Muscle of leg (tissue), 11 donors: ENCODE data around the gene RSPH9. TPM values are rescaled to one million over a fixed set of nuclear protein-coding genes. Genes with fewer than 3 reads are reported as not detected.
A peak's percentile ranks its signal among the peaks of the same experiment; 100 is the strongest.

Experiments used
- DNase-seq: peaks from one replicate; pipeline ENCODE4 v3.0.0; 2013
- H3K27ac ChIP-seq: one replicate; pipeline ENCODE4 v1.5.1; 2013; ENCODE audit warnings: mild to moderate bottlenecking, low read length, control low read depth
- H3K27me3 ChIP-seq: one replicate; pipeline ENCODE4 v1.6.1; 2013; ENCODE audit warnings: low read length; ENCODE audit not compliant: control insufficient read depth, insufficient read depth
- H3K36me3 ChIP-seq: one replicate; pipeline ENCODE4 v1.6.1; 2013; ENCODE audit warnings: low read length; ENCODE audit not compliant: control insufficient read depth, insufficient read depth
- H3K4me1 ChIP-seq: one replicate; pipeline ENCODE4 v1.6.1; 2013; ENCODE audit warnings: low read length; ENCODE audit not compliant: control insufficient read depth, insufficient read depth
- H3K4me3 ChIP-seq: one replicate; pipeline ENCODE4 v1.5.1; 2013; ENCODE audit warnings: low read length, control low read depth
- H3K9me3 ChIP-seq: replicated peaks from 2 replicates; pipeline ENCODE4 v1.6.1; 2013; ENCODE audit warnings: low read depth, low read length; ENCODE audit not compliant: control insufficient read depth
- WGBS: methylation state at CpG from one replicate; pipeline ENCODE4 v1.1.5; 2013; ENCODE audit warnings: missing lambda C conversion rate; ENCODE audit not compliant: insufficient coverage; 5-methylcytosine and 5-hydroxymethylcytosine counted together
- polyA plus RNA-seq, 8 donors: library from polyadenylated mRNA; unstranded; fragments of 120-200 nt; gene quantifications; one replicate each; pipeline versions ENCODE4 v1.2.1 to v1.2.3, GENCODE V29; 2013; ENCODE audit warnings: inconsistent platforms in 1 of 8, low replicate concordance in 1 of 8; ENCODE audit not compliant: insufficient read length in 8 of 8, insufficient read depth in 1 of 8
- total RNA-seq: library from RNA; stranded (reverse); fragments of 120-200 nt; gene quantifications from one replicate; pipeline ENCODE4 v1.2.4, GENCODE V29; 2013

Gene RSPH9
- total and polyA plus RNA-seq, 9 donors, result 0.41 to 1.1 (median 0.78) TPM

- H3K4me1 ChIP-seq, result peaks cover 23% of the 10 kb centered on the region
Observed at GRCh38 chr6:43683708-43684455, 39.0 kb downstream of the RSPH9 start.

DNA sequence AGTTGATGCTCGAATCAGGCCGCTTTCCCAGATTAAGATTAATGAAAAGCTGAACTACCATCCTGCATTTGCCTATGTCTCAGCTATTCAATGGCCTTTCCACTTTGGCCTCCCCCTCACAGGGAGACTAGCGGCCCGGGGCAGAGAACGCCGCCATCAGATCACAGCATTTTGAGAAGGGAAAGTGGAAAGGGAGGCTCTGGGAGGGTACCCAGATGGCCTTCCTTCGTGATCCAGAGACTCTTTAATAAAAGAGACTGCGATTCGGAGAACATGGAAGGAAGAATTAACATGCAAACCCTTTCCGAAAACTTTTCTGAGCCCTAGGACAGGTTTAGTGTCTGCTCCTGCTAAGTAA lies 42.2 kb downstream of the RSPH9 start:
- peak overlapping the region; percentile 71 for H3K27ac ChIP-seq
- peaks cover 3% of the 10 kb centered on the region for H3K27me3 ChIP-seq
- peaks cover 21% of the 10 kb centered on the region for H3K4me1 ChIP-seq
- peak overlapping the region; percentile 82 for H3K4me3 ChIP-seq
- DNase-seq, result no peak
- peaks cover 14% of the 10 kb centered on the region for H3K36me3 ChIP-seq
- no peaks in the 10 kb centered on the region for H3K9me3 ChIP-seq
- 0% methylated on average over 2 of the region's 10 CpGs for WGBS

More at GRCh38 chr6:43683708-43684455, 39.0 kb downstream of the RSPH9 start:
- H3K9me3 ChIP-seq, result no peaks in the 10 kb centered on the region
- H3K36me3 ChIP-seq, result peaks cover 43% of the 10 kb centered on the region
- WGBS, result no CpG with 5 or more reads among the region's 1 CpG
- H3K4me3 ChIP-seq, result no peak overlapping the region
- no peaks in the 10 kb centered on the region for H3K27me3 ChIP-seq
- no peak for DNase-seq
- no peak overlapping the region for H3K27ac ChIP-seq

GRCh38 chr6:43687437-43688347 lies 42.9 kb downstream of the RSPH9 start, which contains the start of gene MRPS18A:
MRPS18A (minus strand) TSS chr6:43687791; CDS start chr6:43687779, 12 bp downstream.
- H3K27me3 ChIP-seq, result peaks cover 3% of the 10 kb centered on the region
- H3K27ac ChIP-seq, result peak within 1 kb of the TSS; percentile 71
- DNase-seq, result peak; percentile 89
- H3K36me3 ChIP-seq, result peaks cover 9% of the 10 kb centered on the region
- H3K4me3 ChIP-seq, result peak within 1 kb of the TSS; percentile 82
- H3K9me3 ChIP-seq, result no peaks in the 10 kb centered on the region
- peaks cover 18% of the 10 kb centered on the region for H3K4me1 ChIP-seq
- 0% methylated on average over 25 of the region's 43 CpGs for WGBS

DNA sequence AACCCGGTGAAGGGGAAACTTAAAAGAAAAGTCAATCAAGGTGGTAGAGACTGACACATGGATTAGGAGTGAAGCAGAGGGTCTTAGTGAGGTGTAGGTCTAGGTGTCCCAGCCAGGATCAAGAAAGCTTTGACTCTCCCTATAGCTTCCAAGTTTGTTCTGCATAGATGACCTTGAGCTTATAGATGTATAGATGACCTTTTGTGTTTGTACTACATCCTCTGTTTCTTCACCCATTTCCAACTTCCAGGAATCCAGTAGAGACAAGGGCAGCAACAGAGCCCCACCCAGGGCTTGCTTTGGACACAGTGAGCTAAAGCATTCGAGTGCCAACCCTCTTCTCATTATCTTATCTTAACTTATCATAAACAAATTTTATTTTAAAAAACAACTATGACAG lies 44.6 kb downstream of the RSPH9 start:
- H3K4me3 ChIP-seq, result no peak overlapping the region
- H3K9me3 ChIP-seq, result no peaks in the 10 kb centered on the region
- 83% methylated on average over 1 of the region's 2 CpGs for WGBS
- no peak overlapping the region for H3K27ac ChIP-seq
- peaks cover 13% of the 10 kb centered on the region for H3K4me1 ChIP-seq
- H3K36me3 ChIP-seq, result peaks cover 3% of the 10 kb centered on the region
- peaks cover 3% of the 10 kb centered on the region for H3K27me3 ChIP-seq
- DNase-seq, result no peak

GRCh38 chr6:43695215-43695966 lies 50.6 kb downstream of the RSPH9 start:
- no peaks in the 10 kb centered on the region for H3K36me3 ChIP-seq
- H3K4me1 ChIP-seq, result peaks cover 46% of the 10 kb centered on the region
- no peaks in the 10 kb centered on the region for H3K27me3 ChIP-seq
- peak; percentile 94 for DNase-seq
- H3K9me3 ChIP-seq, result no peaks in the 10 kb centered on the region
- H3K27ac ChIP-seq, result peak overlapping the region; percentile 91
- WGBS, result 40% methylated on average over 1 of the region's 9 CpGs
- H3K4me3 ChIP-seq, result no peak overlapping the region

DNA sequence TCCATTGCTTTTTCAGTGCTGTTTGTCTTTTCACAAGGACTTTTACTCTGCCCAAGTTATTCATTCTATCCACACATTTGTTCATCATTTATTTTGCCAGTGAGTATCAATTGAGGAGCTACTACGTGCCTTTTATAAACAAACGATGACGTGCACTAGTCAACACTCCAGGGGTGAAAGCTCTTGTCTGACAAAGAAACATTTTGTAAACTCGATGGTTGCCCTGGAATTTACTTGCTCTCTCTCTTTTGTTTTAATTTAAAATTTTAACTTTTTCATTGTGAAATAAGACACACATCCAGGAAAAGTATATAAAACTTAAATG lies 51.1 kb downstream of the RSPH9 start:
- Histone ChIP-seq H3K27ac (peak overlapping the region; percentile 91), H3K4me3 (no peak overlapping the region), H3K27me3 (no peaks in the 10 kb centered on the region), H3K9me3 (no peaks in the 10 kb centered on the region), H3K36me3 (no peaks in the 10 kb centered on the region), H3K4me1 (peaks cover 46% of the 10 kb centered on the region)
- WGBS, result 80% methylated on average over 3 of the region's 4 CpGs
- no peak for DNase-seq

DNA sequence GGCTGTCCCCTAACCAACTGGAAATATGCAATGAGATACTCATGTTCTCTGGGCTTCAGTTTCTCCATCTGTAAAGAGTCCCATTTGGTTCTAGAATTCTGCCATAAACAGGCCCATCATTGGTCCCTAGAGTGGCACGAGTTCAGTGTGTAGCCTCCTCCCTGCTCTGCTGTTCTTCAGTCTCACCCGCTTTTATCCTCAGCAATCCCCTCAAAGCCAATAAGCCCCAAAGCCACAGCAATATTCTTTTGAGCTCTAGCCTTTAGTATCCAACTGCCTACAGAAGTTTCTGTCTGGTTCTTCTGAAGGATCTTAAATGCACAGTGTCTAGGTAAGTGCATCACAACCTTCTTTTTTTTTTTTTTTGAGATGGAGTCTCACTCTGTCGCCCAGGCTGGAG lies 52.6 kb downstream of the RSPH9 start:
- H3K27ac ChIP-seq, result no peak overlapping the region
- 50% methylated on average over 1 of the region's 3 CpGs for WGBS
- H3K4me1 ChIP-seq, result peaks cover 57% of the 10 kb centered on the region

GRCh38 chr6:43698584-43699349 lies 53.9 kb downstream of the RSPH9 start:
- Histone ChIP-seq H3K27me3 (no peaks in the 10 kb centered on the region), H3K27ac (peak overlapping the region; percentile 66), H3K4me1 (peaks cover 69% of the 10 kb centered on the region), H3K9me3 (no peaks in the 10 kb centered on the region), H3K36me3 (no peaks in the 10 kb centered on the region), H3K4me3 (no peak overlapping the region)
- WGBS, result no CpG with 5 or more reads among the region's 8 CpGs
- peak; percentile 86 for DNase-seq

More for the DNA sequence above, 52.6 kb downstream of the RSPH9 start:
- DNase-seq, result no peak
- Histone ChIP-seq H3K36me3 (no peaks in the 10 kb centered on the region), H3K27me3 (no peaks in the 10 kb centered on the region), H3K9me3 (no peaks in the 10 kb centered on the region), H3K4me3 (no peak overlapping the region)

DNA sequence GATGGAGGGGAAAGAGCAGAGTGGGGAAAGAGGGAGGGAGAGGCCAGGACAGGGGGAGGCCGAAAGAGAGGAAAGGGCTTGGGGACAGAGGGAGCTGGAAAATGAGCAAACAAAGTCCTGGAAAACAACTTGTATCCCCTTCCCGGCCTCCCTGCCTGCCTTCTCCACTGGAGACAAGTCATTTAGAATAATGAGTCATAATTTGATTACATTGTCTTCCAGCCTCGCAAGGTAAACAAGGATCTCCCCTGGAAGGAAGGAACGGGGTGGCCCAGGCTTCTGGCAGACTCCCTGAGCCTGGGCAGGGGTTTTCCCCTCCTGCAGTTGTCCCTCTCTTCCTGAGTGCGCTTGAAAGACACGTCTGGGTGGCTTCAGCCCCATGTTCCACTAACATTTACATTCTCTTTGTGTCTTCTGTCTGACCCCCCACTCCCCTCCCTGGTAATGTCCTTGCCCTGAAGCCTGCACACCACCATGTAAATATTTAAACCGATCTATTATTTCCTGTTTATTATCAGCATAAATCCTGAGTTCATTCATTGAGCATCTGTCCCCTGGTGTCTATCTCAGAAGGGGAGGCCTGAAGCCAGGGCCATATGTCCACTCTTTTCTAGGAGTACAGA lies 54.8 kb downstream of the RSPH9 start:
- Histone ChIP-seq H3K27ac (peak overlapping the region; percentile 66), H3K27me3 (no peaks in the 10 kb centered on the region), H3K4me1 (peaks cover 65% of the 10 kb centered on the region), H3K36me3 (no peaks in the 10 kb centered on the region), H3K4me3 (no peak overlapping the region), H3K9me3 (no peaks in the 10 kb centered on the region)
- DNase-seq, result peak; percentile 75
- 20% methylated on average over 4 of the region's 7 CpGs for whole genome bisulfite sequencing
